ENCODE data around the gene LCP2. TPM values are rescaled to one million over a fixed set of nuclear protein-coding genes. Genes with fewer than 3 reads are reported as not detected.

The LCP2 gene
- polyA plus RNA-seq, 4 donors: 3.1 to 4.3 (median 3.3) TPM

- no peak for DNase-seq (ENCODE audit: low read depth in 4 of 4, low spot score in 2 of 4)
Observed at GRCh38 chr5:170278611-170279458, 18.7 kb downstream of the LCP2 start.

DNA sequence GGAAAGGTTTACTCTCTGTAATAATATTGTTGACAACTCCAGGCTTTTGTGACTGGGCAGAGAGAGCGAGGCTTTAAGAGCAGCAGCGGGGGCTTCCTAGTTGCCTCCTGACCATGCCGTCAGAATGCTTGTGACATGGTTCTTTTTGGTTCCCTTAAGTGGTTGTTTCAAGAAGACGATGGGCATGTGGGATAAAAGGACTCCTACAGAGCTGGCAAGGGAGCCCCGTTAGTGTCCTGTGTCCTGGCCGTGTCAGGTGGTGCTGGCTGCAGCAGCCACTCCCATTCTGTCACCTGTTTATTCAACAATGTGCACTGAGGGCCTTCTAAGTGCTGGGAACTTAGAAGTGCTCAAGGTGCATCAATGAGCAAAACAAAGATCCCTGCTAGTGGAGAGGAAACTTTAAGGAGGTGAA lies 19.7 kb downstream of the LCP2 start:
- no peak for DNase-seq (ENCODE audit: low read depth in 4 of 4, low spot score in 2 of 4)

- no peak for DNase-seq (ENCODE audit: low read depth in 4 of 4, low spot score in 2 of 4)
Observed at GRCh38 chr5:170276140-170276539, 21.4 kb downstream of the LCP2 start.

DNA sequence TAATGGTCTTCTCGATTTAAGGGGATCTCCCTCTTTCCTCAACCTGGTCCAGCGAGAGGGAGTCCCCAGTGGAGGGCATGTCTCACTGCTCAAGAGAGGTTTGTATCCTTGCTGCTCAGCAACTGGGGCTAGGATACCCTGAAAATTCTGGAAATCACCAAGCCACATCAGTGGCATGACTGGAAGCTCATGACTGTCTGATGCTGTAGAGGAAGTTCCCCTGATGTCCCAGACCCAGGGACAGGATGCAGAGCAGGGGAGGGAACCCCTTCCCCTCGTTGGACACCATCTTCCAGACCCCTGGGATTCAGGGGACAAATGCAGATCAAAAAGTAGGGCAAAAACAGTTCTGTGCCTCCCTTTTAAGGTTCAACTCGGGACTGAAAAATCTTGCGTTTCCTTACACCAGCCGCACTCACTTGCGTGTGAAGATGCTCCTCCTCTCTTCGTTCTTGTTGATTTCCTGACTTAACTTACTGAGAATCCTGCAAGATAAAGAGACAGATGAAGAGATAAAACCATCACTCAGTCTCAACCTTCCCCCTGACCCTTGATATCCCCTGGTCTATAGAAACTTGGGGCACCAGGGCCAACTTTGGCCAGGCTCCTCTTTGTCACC lies 22.1 kb downstream of the LCP2 start:
- DNase-seq (ENCODE audit: low read depth in 4 of 4, low spot score in 2 of 4): no peak

- no peak for DNase-seq (ENCODE audit: low read depth in 4 of 4, low spot score in 2 of 4)
Observed at GRCh38 chr5:170273968-170274710, 23.4 kb downstream of the LCP2 start.

- DNase-seq (ENCODE audit: low read depth in 4 of 4, low spot score in 2 of 4): no peak
Observed at GRCh38 chr5:170270293-170271069, 27.1 kb downstream of the LCP2 start.

DNA sequence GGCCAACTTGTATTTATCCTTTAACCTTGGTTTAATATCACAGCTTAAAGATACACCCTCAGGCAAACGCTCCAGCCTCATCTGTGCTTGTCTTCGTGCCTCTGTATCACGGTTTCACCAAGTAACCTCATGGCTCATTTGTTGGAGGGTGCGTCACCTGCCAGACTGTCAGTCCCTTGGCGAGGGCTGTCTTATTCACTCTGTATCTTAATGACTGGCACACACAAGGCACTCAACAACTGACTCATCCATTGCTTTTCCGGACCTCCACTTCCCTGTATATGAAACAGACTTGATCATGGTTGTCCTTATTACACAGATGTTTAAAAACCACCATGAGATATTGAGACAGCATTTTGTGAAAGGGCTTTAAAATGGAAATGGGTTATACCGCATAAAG lies 28.0 kb downstream of the LCP2 start:
- no peak for DNase-seq (ENCODE audit: low read depth in 4 of 4, low spot score in 2 of 4)

DNA sequence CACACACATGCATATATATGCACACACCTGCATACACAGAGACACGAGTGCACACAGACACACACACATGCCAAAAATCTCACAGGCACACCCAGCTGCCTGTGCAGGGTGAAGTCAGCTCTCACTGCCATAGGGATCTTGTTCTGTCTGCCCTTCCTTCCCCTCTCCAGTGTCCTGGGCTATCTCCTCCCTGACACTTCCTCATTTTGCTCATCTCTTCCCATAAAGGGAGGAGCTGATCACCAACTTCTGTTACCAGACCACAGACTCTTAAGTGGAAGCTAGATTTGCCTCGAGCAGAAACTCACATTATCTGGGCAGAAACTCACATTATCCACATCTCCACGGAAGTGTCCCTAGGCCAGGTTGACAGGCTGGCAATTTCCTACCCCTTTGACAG lies 28.7 kb downstream of the LCP2 start:
- no peak for DNase-seq (ENCODE audit: low read depth in 4 of 4, low spot score in 2 of 4)

- DNase-seq (ENCODE audit: low read depth in 4 of 4, low spot score in 2 of 4): no peak
Observed at GRCh38 chr5:170268153-170268689, 29.4 kb downstream of the LCP2 start.

- peak in 3 of 4 donors; percentile 44 to 66 (median 48) for DNase-seq (ENCODE audit: low read depth in 4 of 4, low spot score in 2 of 4)
Observed at GRCh38 chr5:170267431-170268152, 30.0 kb downstream of the LCP2 start.

DNA sequence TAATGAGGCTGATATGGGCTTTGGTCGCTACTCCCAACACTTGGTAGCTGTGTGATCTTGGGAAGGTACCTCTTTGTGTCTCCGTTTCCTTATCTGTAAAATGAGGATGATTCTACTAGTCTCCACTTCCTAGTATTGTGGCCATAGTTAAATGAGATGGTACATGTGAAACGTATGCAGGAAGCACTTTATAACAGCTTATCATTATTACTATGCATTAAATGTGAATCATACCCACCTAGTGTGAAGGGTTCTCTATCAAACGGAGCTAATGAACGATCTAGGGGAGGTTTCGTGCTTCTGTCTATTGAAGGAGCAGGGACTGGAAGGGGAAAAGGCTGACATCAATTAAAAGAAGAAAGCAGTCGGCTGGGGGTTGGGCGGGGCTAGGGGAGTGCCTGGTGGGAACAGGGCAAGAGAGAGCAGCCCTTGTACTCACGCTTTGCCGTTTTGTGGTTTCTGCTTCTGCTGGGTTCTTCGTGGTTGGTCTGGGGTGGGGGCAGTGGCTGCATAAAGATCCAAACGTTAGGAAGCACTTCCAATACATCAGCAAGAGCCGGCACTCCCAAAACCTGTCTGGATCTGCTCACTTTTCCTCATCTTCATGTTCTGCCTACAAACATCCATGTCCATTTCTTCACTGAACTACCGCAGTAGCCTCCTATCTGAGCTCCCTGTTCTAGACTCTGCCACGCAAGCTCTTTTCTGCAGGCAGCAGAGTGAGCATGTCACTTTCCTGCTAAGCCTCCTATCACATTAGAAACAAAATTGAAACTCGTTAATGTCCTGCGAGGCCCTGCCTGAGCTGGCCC lies 30.8 kb downstream of the LCP2 start:
- DNase-seq (ENCODE audit: low read depth in 4 of 4, low spot score in 2 of 4): no peak

- peak in 3 of 4 donors; percentile 37 to 66 (median 61) for DNase-seq (ENCODE audit: low read depth in 4 of 4, low spot score in 2 of 4)
Observed at GRCh38 chr5:170265522-170265921, 32.1 kb downstream of the LCP2 start.

- no peak for DNase-seq (ENCODE audit: low read depth in 4 of 4, low spot score in 2 of 4)
Observed at GRCh38 chr5:170263906-170264305, 33.7 kb downstream of the LCP2 start.

- no peak for DNase-seq (ENCODE audit: low read depth in 4 of 4, low spot score in 2 of 4)
Observed at GRCh38 chr5:170262061-170263045, 35.2 kb downstream of the LCP2 start.

DNA sequence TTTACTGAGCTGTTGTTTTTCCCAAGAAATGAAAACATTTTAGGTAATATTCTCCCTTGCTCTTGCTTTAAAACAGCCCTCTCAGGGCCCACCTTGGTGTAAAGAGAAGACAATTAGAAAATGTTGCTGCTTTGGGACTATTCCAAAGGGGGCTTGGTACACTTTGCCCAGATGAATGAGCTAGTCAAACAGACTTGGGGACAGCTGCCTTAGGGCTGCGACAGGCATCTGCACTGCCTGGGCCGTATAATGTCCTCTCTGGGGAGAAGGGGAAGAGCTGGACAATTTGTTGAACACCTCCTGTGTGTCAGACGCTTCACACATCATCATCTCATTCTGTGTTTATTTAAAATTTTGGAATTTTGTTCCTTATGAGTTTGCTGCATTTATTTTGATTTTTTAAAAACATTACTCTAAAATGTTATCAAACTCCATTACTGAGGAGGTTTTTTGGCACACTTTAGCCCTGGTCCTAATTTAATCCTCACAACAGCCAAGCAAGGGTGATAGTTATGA lies 36.0 kb downstream of the LCP2 start:
- DNase-seq (ENCODE audit: low read depth in 4 of 4, low spot score in 2 of 4): no peak

DNA sequence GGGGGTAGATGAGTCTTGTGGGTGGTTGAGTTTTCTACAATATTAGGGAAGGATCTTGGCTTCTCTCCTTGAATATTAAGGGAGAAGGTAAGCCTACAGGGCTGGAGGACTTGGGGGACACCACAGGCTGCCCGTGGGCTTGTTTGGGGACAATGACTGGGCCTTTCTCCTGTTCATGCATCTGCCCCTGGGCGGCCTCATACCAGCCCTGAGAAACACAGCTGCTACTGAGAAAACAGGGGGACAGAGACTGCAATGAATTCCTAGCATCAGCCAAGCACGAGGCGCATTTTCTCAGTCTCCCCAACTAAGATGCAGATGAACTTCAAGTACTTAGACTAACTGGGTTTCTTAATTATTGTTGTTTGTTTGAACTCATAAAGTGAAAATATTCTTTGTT lies 40.2 kb downstream of the LCP2 start:
- DNase-seq (ENCODE audit: low read depth in 4 of 4, low spot score in 2 of 4): no peak

- no peak for DNase-seq (ENCODE audit: low read depth in 4 of 4, low spot score in 2 of 4)
Observed at GRCh38 chr5:170256571-170256970, 41.0 kb downstream of the LCP2 start.

Measured in left renal cortex interstitium (tissue), 4 donors.